H1 (cell line): ENCODE data around the gene DCLRE1A. TPM values are rescaled to one million over a fixed set of nuclear protein-coding genes. Genes with fewer than 3 reads are reported as not detected.

Experiments
- CTCF ChIA-PET: fragments of 300-600 bp; sonication (Branson Sonifier 250); formaldehyde crosslinking; loops from one replicate; lab custom pipeline; 2021; ENCODE audit not compliant: partially characterized antibody; lab: Charles Lee
- POLR2A ChIA-PET: fragments of 300-600 bp; sonication (Branson Sonifier 250); formaldehyde crosslinking; loops from one replicate; lab custom pipeline; 2021; ENCODE audit warnings: inconsistent platforms; ENCODE audit not compliant: partially characterized antibody; lab: Charles Lee
- DNase-seq, 2 experiments: peaks; one replicate each; pipeline versions ENCODE4 v3.0.0 to v3.0.0-alpha.2; 2010 to 2022; ENCODE audit warnings: low spot score in 2 of 2, low read depth in 1 of 2, mixed read lengths in 1 of 2
- FAIRE-seq: peaks from 2 replicates; lab custom pipeline; 2011; peaks lifted over from hg19 to GRCh38; lab: Jason Lieb, UNC
- H2AFZ ChIP-seq: 2 replicates; pipeline ENCODE4 v1.8.1; 2012; ENCODE audit warnings: low read length, inconsistent platforms
- H2AK5ac ChIP-seq: 2 replicates; pipeline ENCODE4 v1.6.1; 2013; ENCODE audit warnings: low read depth, low read length
- H2BK120ac ChIP-seq: replicated peaks from 2 replicates; pipeline ENCODE3; 2013; ENCODE audit warnings: low read depth, low read length, inconsistent platforms
- H2BK12ac ChIP-seq: 2 replicates; pipeline ENCODE4 v1.6.1; 2013; ENCODE audit warnings: low read depth, low read length
- H2BK15ac ChIP-seq: 2 replicates; pipeline ENCODE4 v1.6.1; 2013; ENCODE audit warnings: low read length
- H2BK20ac ChIP-seq: 2 replicates; pipeline ENCODE4 v1.6.1; 2013; ENCODE audit warnings: low read length
- H2BK5ac ChIP-seq: 2 replicates; pipeline ENCODE4 v1.6.1; 2013; ENCODE audit warnings: low read depth, low read length
- H3K14ac ChIP-seq: 2 replicates; pipeline ENCODE4 v1.6.1; 2013; ENCODE audit warnings: inconsistent platforms; ENCODE audit not compliant: insufficient read length
- H3K18ac ChIP-seq: 2 replicates; pipeline ENCODE4 v1.6.1; 2013; ENCODE audit warnings: low read length; ENCODE audit errors: extremely low read depth
- H3K23ac ChIP-seq: 2 replicates; pipeline ENCODE4 v1.6.1; 2013; ENCODE audit warnings: inconsistent platforms; ENCODE audit not compliant: insufficient read length
- H3K23me2 ChIP-seq: 2 replicates; pipeline ENCODE4 v1.6.1; 2013; ENCODE audit warnings: low read depth, low read length
- H3K27ac ChIP-seq: 2 replicates; pipeline ENCODE4 v1.6.1; 2011; ENCODE audit warnings: low read depth, low read length, inconsistent platforms
- H3K27me3 ChIP-seq, 4 experiments: replicated peaks in 1 of 4; 1 replicate in 1 of 4; 2 replicates in 3 of 4; pipeline versions ENCODE4 v1.6.1 to v1.8.1; 2011 to 2013; ENCODE audit warnings: low read length in 3 of 4, mild to moderate bottlenecking in 3 of 4, inconsistent platforms in 2 of 4, mixed read lengths in 2 of 4, moderate library complexity in 1 of 4; ENCODE audit not compliant: control insufficient read depth in 3 of 4, insufficient read depth in 3 of 4; ENCODE audit errors: extremely low read depth in 1 of 4
- H3K36me3 ChIP-seq, 4 experiments: 2 replicates each; pipeline versions ENCODE4 v1.6.1 to v1.8.1; 2011 to 2013; ENCODE audit warnings: mild to moderate bottlenecking in 4 of 4, low read length in 3 of 4, moderate library complexity in 2 of 4, control low read depth in 1 of 4, inconsistent platforms in 1 of 4; ENCODE audit not compliant: insufficient read depth in 4 of 4, control insufficient read depth in 2 of 4
- H3K4ac ChIP-seq: replicated peaks from 2 replicates; pipeline ENCODE3; 2013; ENCODE audit warnings: low read length, low read depth, mixed read lengths, inconsistent platforms; ENCODE audit not compliant: insufficient read length
- H3K4me1 ChIP-seq, 4 experiments: replicated peaks in 1 of 4; 1 replicate in 1 of 4; 2 replicates in 3 of 4; pipeline versions ENCODE4 v1.6.1 to v1.8.1; 2011 to 2013; ENCODE audit warnings: low read length in 3 of 4, inconsistent platforms in 2 of 4, mixed read lengths in 1 of 4; ENCODE audit not compliant: insufficient read depth in 4 of 4, control insufficient read depth in 3 of 4
- H3K4me2 ChIP-seq, 2 experiments: 2 replicates each; pipeline versions ENCODE4 v1.6.1 to v1.8.1; 2011 to 2013; ENCODE audit warnings: low read depth in 2 of 2, low read length in 2 of 2, control low read depth in 1 of 2, inconsistent platforms in 1 of 2, mild to moderate bottlenecking in 1 of 2; ENCODE audit not compliant: insufficient read depth in 1 of 2
- H3K4me3 ChIP-seq, 4 experiments: fragments of 200-600, 300-600 bp in 1 of 4; sonication (generic), shearing (Covaris generic), sonication (Bioruptor Twin) in 1 of 4; 2 replicates each; pipeline versions ENCODE4 v1.5.1 to v1.8.1; 2011 to 2016; ENCODE audit warnings: low read length in 4 of 4, low read depth in 3 of 4, control low read depth in 2 of 4, inconsistent platforms in 2 of 4, mild to moderate bottlenecking in 2 of 4, mixed read lengths in 1 of 4, moderate library complexity in 1 of 4; ENCODE audit not compliant: insufficient read depth in 2 of 4; ENCODE audit errors: extremely low read depth in 1 of 4
- H3K56ac ChIP-seq: replicated peaks from 2 replicates; pipeline ENCODE3; 2013; ENCODE audit warnings: low read depth, mild to moderate bottlenecking, mixed read lengths, low read length, inconsistent platforms; ENCODE audit not compliant: insufficient read length
- H3K79me1 ChIP-seq: 2 replicates; pipeline ENCODE4 v1.6.1; 2013; ENCODE audit warnings: low read depth, low read length, control low read depth
- H3K79me2 ChIP-seq, 2 experiments: 2 replicates each; pipeline versions ENCODE4 v1.6.1 to v1.8.1; 2012 to 2013; ENCODE audit warnings: low read length in 2 of 2, mild to moderate bottlenecking in 2 of 2, inconsistent platforms in 1 of 2; ENCODE audit not compliant: insufficient read depth in 2 of 2, control insufficient read depth in 1 of 2
- H3K9ac ChIP-seq, 4 experiments: replicated peaks in 1 of 4; 1 replicate in 1 of 4; 2 replicates in 3 of 4; pipeline versions ENCODE4 v1.6.1 to v1.8.1; 2011 to 2013; ENCODE audit warnings: low read depth in 3 of 4, low read length in 3 of 4, control low read depth in 2 of 4, mild to moderate bottlenecking in 2 of 4, moderate library complexity in 2 of 4, inconsistent platforms in 1 of 4; ENCODE audit errors: extremely low read depth in 1 of 4
- H3K9me3 ChIP-seq, 2 experiments: 2 replicates each; pipeline versions ENCODE4 v1.6.1 to v1.8.1; 2012 to 2013; ENCODE audit warnings: mild to moderate bottlenecking in 2 of 2, moderate library complexity in 2 of 2, control low read depth in 1 of 2, inconsistent platforms in 1 of 2, low read depth in 1 of 2, low read length in 1 of 2, mixed read lengths in 1 of 2; ENCODE audit not compliant: insufficient read depth in 2 of 2
- H4K20me1 ChIP-seq, 2 experiments: replicated peaks in 1 of 2; 2 replicates each; pipeline versions ENCODE3 to v1.8.1; 2011 to 2013; ENCODE audit warnings: inconsistent platforms in 2 of 2, low read length in 2 of 2, mild to moderate bottlenecking in 1 of 2; ENCODE audit not compliant: insufficient read depth in 2 of 2, control insufficient read depth in 1 of 2
- H4K5ac ChIP-seq: 2 replicates; pipeline ENCODE4 v1.6.1; 2013; ENCODE audit warnings: low read length, low read depth, mixed read lengths, inconsistent platforms; ENCODE audit not compliant: insufficient read length
- H4K8ac ChIP-seq: 2 replicates; pipeline ENCODE4 v1.8.0; 2013; ENCODE audit warnings: mild to moderate bottlenecking, moderate library complexity, low read length, inconsistent platforms; ENCODE audit not compliant: insufficient read depth; ENCODE audit errors: extremely low read depth
- H4K91ac ChIP-seq: replicated peaks from 2 replicates; pipeline ENCODE3; 2013; ENCODE audit warnings: low read length, mixed read lengths, inconsistent platforms; ENCODE audit not compliant: insufficient read length
- BCL11A ChIP-seq, 2 experiments: IDR thresholded peaks; one replicate each; pipeline ENCODE4 v1.6.1; 2011; ENCODE audit warnings: low read depth in 2 of 2, low read length in 2 of 2, mild to moderate bottlenecking in 2 of 2
- BRCA1 ChIP-seq: IDR thresholded peaks from 2 replicates; pipeline ENCODE4 v1.6.1; 2012; ENCODE audit warnings: low read depth, low read length, improper control_type of control experiment
- CBX5 ChIP-seq: fragments of 300-800, 300-1000 bp; sonication (generic); IDR thresholded peaks from 2 replicates; pipeline ENCODE4 v1.7.1; 2016; ENCODE audit warnings: antibody characterized with exemption, low read length, low read depth
- EP300 ChIP-seq, 2 experiments: IDR thresholded peaks; 1 replicate in 1 of 2; 2 replicates in 1 of 2; pipeline ENCODE4 v1.6.1; 2011 to 2012; ENCODE audit warnings: low read depth in 2 of 2, low read length in 2 of 2, mild to moderate bottlenecking in 2 of 2, borderline replicate concordance in 1 of 2, inconsistent platforms in 1 of 2, moderate library complexity in 1 of 2
- KDM5A ChIP-seq: fragments of 200-600 bp; IDR thresholded peaks from 2 replicates; pipeline ENCODE4 v1.7.1; 2012; ENCODE audit warnings: mild to moderate bottlenecking, low read length, inconsistent platforms, mixed read lengths
- NANOG ChIP-seq: IDR thresholded peaks from 2 replicates; pipeline ENCODE4 v1.6.1; 2011; ENCODE audit warnings: low read length, low read depth, mild to moderate bottlenecking, inconsistent platforms; ENCODE audit not compliant: insufficient read depth, poor library complexity, severe bottlenecking
- NRF1 ChIP-seq: IDR thresholded peaks from 2 replicates; pipeline ENCODE4 v1.6.1; 2011; ENCODE audit warnings: mild to moderate bottlenecking, low read depth, low read length, improper control_type of control experiment
- SIRT6 ChIP-seq: IDR thresholded peaks from one replicate; pipeline ENCODE4 v1.7.1; 2012; ENCODE audit warnings: low read length, inconsistent platforms
- SIX5 ChIP-seq: IDR thresholded peaks from 2 replicates; pipeline ENCODE4 v1.6.1; 2011; ENCODE audit warnings: mild to moderate bottlenecking, low read depth, low read length
- SP4 ChIP-seq: IDR thresholded peaks from 2 replicates; pipeline ENCODE4 v1.6.1; 2012; ENCODE audit warnings: low read length, inconsistent platforms
- polyA plus RNA-seq, 7 experiments: library from polyadenylated mRNA; depleted of rRNA in 3 of 7; stranded (reverse) in 5 of 7; unstranded in 2 of 7; fragments of >200 nt in 5 of 7; fragments of 200-250 nt in 2 of 7; gene quantifications; 1 replicate in 5 of 7; 2 replicates in 1 of 7; 4 replicates in 1 of 7; pipeline versions ENCODE4 v1.2.1 to v1.2.3, GENCODE V29; 2011 to 2013; ENCODE audit warnings: missing spikeins in 2 of 7, mixed read lengths in 2 of 7
- total RNA-seq: library from RNA; stranded (reverse); fragmentation: NEBNext Ultra II Directional; extraction: Animal tissue kit (Norgen Biotek cat#: 25700); gene quantifications from 2 replicates; pipeline ENCODE4 v1.2.1, GENCODE V29; 2021
- TF ChIP-seq, protein P1 (sequence below): IDR thresholded peaks from 2 replicates; pipeline ENCODE4 v1.6.1; 2012; ENCODE audit warnings: low read length, inconsistent platforms

The DCLRE1A gene
- total and polyA plus RNA-seq, 2 of the 8 experiments (the other 6 are each of a cell fraction or from before 2014, with no cell fraction given), result 8.1 to 10.1 TPM

GRCh38 chr10:113857210-113857609 lies 3.3 kb upstream of the DCLRE1A start:
- H2BK15ac ChIP-seq, result no peak overlapping the region
- no peak overlapping the region for H2BK5ac ChIP-seq
- H3K79me1 ChIP-seq, result peaks cover 2% of the 10 kb centered on the region; the same call in 1 of the 2 replicates
- no peak overlapping the region for H3K9ac ChIP-seq
- no peak overlapping the region for H2AK5ac ChIP-seq
- no peak overlapping the region for H3K14ac ChIP-seq
- no peak overlapping the region for H4K5ac ChIP-seq
- H3K4me3 ChIP-seq, result no peak overlapping the region; a peak in 1 of 8 replicates
- no peak overlapping the region for H3K56ac ChIP-seq
- H2BK120ac ChIP-seq, result no peak overlapping the region
- no peak overlapping the region for H3K4ac ChIP-seq
- H4K91ac ChIP-seq, result no peak overlapping the region
- POLR2A ChIA-PET, result no interaction called here
- CTCF ChIA-PET, result interaction anchor here (1.0 kb wide), 1 partner anchor 54 kb away, joined by 3 read pairs; no protein-coding TSS in a partner anchor
- no peak overlapping the region for H2BK12ac ChIP-seq
- H2BK20ac ChIP-seq, result no peak overlapping the region
- H3K36me3 ChIP-seq, result peaks cover 2 to 38% (median 13%) of the 10 kb centered on the region in 4 experiments; a peak in 6 of 8 replicates
- DNase-seq, result no peak
- H3K4me1 ChIP-seq, result peaks cover 3 to 6% (median 4%) of the 10 kb centered on the region in 4 experiments; a peak in 5 of 7 replicates
- no peak overlapping the region for H2AFZ ChIP-seq
- H4K20me1 ChIP-seq, result no peaks in the 10 kb centered on the region
- H3K27ac ChIP-seq, result no peak overlapping the region
- no peak overlapping the region for H3K18ac ChIP-seq
- H4K8ac ChIP-seq, result no peak overlapping the region
- H3K79me2 ChIP-seq, result peaks cover 0 to 46% of the 10 kb centered on the region in 2 experiments; a peak in 2 of 4 replicates
- H3K23ac ChIP-seq, result no peak overlapping the region
- peaks cover 6% of the 10 kb centered on the region; the same call in 1 of the 2 replicates for H3K23me2 ChIP-seq
- H3K9me3 ChIP-seq, result no peaks in the 10 kb centered on the region
- no peaks in the 10 kb centered on the region for H3K27me3 ChIP-seq
- FAIRE-seq, result no peak
- no peak overlapping the region for H3K4me2 ChIP-seq
- TF ChIP-seq BCL11A (IDR thresholded peaks at IDR 0.05; ENCODE audit: low read depth in 2 of 2, low read length in 2 of 2) (no peak), SIX5 (no peak), SIRT6 (no peak), NANOG (no peak), CBX5 (no peak), KDM5A (no peak), EP300 (IDR thresholded peaks at IDR 0.05; ENCODE audit: borderline replicate concordance in 1 of 2, low read depth in 2 of 2, low read length in 2 of 2) (no peak), SP4 (no peak), BRCA1 (no peak), NRF1 (no peak)
- TF ChIP-seq, protein P1, sequence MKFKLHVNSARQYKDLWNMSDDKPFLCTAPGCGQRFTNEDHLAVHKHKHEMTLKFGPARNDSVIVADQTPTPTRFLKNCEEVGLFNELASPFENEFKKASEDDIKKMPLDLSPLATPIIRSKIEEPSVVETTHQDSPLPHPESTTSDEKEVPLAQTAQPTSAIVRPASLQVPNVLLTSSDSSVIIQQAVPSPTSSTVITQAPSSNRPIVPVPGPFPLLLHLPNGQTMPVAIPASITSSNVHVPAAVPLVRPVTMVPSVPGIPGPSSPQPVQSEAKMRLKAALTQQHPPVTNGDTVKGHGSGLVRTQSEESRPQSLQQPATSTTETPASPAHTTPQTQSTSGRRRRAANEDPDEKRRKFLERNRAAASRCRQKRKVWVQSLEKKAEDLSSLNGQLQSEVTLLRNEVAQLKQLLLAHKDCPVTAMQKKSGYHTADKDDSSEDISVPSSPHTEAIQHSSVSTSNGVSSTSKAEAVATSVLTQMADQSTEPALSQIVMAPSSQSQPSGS, result no peak
